HepG2 (cell line): ENCODE data around the gene TMEM267. TPM values are rescaled to one million over a fixed set of nuclear protein-coding genes. Genes with fewer than 3 reads are reported as not detected.
"Not testable (repeated sequence)": the region's sequence is repeated elsewhere in the genome, so short reads cannot be mapped to it uniquely, and the experiment has no call there.

ENCODE experiments used
- ATAC-seq: fragments of 200-7000 bp; cut with Tn5 transposase; 3 replicates; pipeline ENCODE4 v1.9.1; 2020; ENCODE audit warnings: mild to moderate bottlenecking, moderate library complexity
- BruUV-seq: library from RNA; stranded (reverse); fragments of 400-500 nt; replicated peaks from 2 replicates; lab custom pipeline; 2021; lab: Mats Ljungman, UMichigan
- CTCF ChIA-PET: fragments of 300-600 bp; formaldehyde crosslinking; extraction: SDS; loops from one replicate; lab custom pipeline; 2021; ENCODE audit warnings: low total read pairs, inconsistent platforms, low intra/inter-chr PET ratio; lab: Yijun Ruan, JAX
- POLR2A ChIA-PET: fragments of 350-600 bp; sonication (Branson Sonifier 250); formaldehyde crosslinking; loops from one replicate; lab custom pipeline; 2020; ENCODE audit warnings: antibody characterized with exemption, inconsistent platforms; lab: Yijun Ruan, JAX
- DNase-seq: peaks from one replicate; pipeline ENCODE4 v3.0.0-alpha.2; 2015; ENCODE audit warnings: low spot score
- FAIRE-seq: peaks from 3 replicates; lab custom pipeline; 2011; peaks lifted over from hg19 to GRCh38; lab: Jason Lieb, UNC
- H2AFZ ChIP-seq: one replicate; pipeline ENCODE4 v1.6.1; 2011; ENCODE audit warnings: low read length, inconsistent platforms
- H3K27ac ChIP-seq: fragments of 300-600 bp; 3 replicates; pipeline ENCODE4 v1.8.0; 2011; ENCODE audit warnings: mixed run types, mild to moderate bottlenecking, mixed read lengths, low read length, inconsistent platforms; ENCODE audit not compliant: insufficient read depth; ENCODE audit errors: extremely low read length
- H3K27me3 ChIP-seq, 2 experiments: fragments of 200-600 bp in 1 of 2; 2 replicates in 1 of 2; 3 replicates in 1 of 2; pipeline versions ENCODE4 v1.6.0 to v1.8.0; 2011; ENCODE audit warnings: low read length in 2 of 2, mild to moderate bottlenecking in 2 of 2, moderate library complexity in 2 of 2, inconsistent platforms in 1 of 2; ENCODE audit not compliant: insufficient read depth in 2 of 2, control insufficient read depth in 1 of 2
- H3K36me3 ChIP-seq, 2 experiments: fragments of 200-600 bp in 1 of 2; replicated peaks in 1 of 2; 2 replicates in 1 of 2; 3 replicates in 1 of 2; pipeline versions ENCODE4 v1.5.1 to v1.8.0; 2011; ENCODE audit warnings: low read length in 2 of 2, inconsistent platforms in 1 of 2; ENCODE audit not compliant: insufficient read depth in 2 of 2, control insufficient read depth in 1 of 2
- H3K4me1 ChIP-seq: 2 replicates; pipeline ENCODE4 v1.5.1; 2012; ENCODE audit warnings: low read length, inconsistent platforms; ENCODE audit not compliant: insufficient read depth
- H3K4me2 ChIP-seq: 2 replicates; pipeline ENCODE4 v1.6.0; 2011; ENCODE audit warnings: low read depth, low read length, inconsistent platforms
- H3K4me3 ChIP-seq, 3 experiments: fragments of 200-600 bp in 1 of 3; sonication (generic), shearing (Covaris generic) in 1 of 3; replicated peaks in 1 of 3; 2 replicates each; pipeline ENCODE4 v1.5.1; 2011 to 2016; ENCODE audit warnings: low read length in 3 of 3, inconsistent platforms in 2 of 3, low read depth in 2 of 3, mild to moderate bottlenecking in 2 of 3, control low read depth in 1 of 3, mixed read lengths in 1 of 3; ENCODE audit not compliant: insufficient read depth in 1 of 3
- H3K79me2 ChIP-seq: one replicate; pipeline ENCODE4 v1.6.1; 2011; ENCODE audit warnings: low read length, inconsistent platforms; ENCODE audit not compliant: insufficient read depth
- H3K9ac ChIP-seq: 2 replicates; pipeline ENCODE4 v1.6.0; 2011; ENCODE audit warnings: mild to moderate bottlenecking, low read depth, low read length, inconsistent platforms; ENCODE audit not compliant: insufficient read depth
- H3K9me3 ChIP-seq: 2 replicates; pipeline ENCODE4 v1.5.1; 2012; ENCODE audit warnings: mild to moderate bottlenecking, low read length
- H4K20me1 ChIP-seq: 2 replicates; pipeline ENCODE4 v1.6.0; 2011; ENCODE audit warnings: inconsistent platforms, mild to moderate bottlenecking, low read length, moderate library complexity; ENCODE audit not compliant: insufficient read depth
- EEA1 ChIP-seq: sonication (generic); formaldehyde crosslinking; IDR thresholded peaks from 2 replicates; pipeline ENCODE4 v1.5.1; 2020; ENCODE audit warnings: mild to moderate bottlenecking, missing genetic modification reagents, borderline replicate concordance
- FOSL2 ChIP-seq: sonication (generic); formaldehyde crosslinking; IDR thresholded peaks from 2 replicates; pipeline ENCODE4 v1.4.0; 2020; ENCODE audit warnings: missing genetic modification reagents
- SP5 ChIP-seq: IDR thresholded peaks from 2 replicates; pipeline ENCODE4 v1.6.1; 2016; ENCODE audit warnings: low read depth, borderline replicate concordance
- WGBS: methylation state at CpG from one replicate; pipeline ENCODE4 v1.1.6; 2017; ENCODE audit warnings: low lambda C conversion rate; 5-methylcytosine and 5-hydroxymethylcytosine counted together
- in situ Hi-C: cut with HindIII; loops from 2 replicates; pipeline ENCODE4 v1.10.0; 2017; ENCODE audit warnings: low pct_unique_long_range_greater_than_20kb; ENCODE audit not compliant: extremely low pct_ligation_motif_present
- intact Hi-C: fragments of 100-400 bp; cut with micrococcal nuclease; formaldehyde crosslinking; loops from one replicate; pipeline ENCODE4 v1.10.0; 2022; ENCODE audit not compliant: unreplicated experiment
- polyA plus RNA-seq, 8 experiments: library from polyadenylated mRNA; depleted of rRNA in 3 of 8; stranded (reverse) in 7 of 8; unstranded in 1 of 8; fragments of >200 nt; fragmentation: Illumina TruSeq in 4 of 8; extraction: Trizol in 4 of 8; gene quantifications; 2 replicates each; pipeline versions ENCODE4 v1.2.1 to v1.2.3, GENCODE V29; 2011 to 2016; ENCODE audit warnings: low read depth in 4 of 8, missing spikeins in 1 of 8, mixed read lengths in 1 of 8; ENCODE audit not compliant: insufficient read depth in 1 of 8
- total RNA-seq, 5 experiments: library from RNA; depleted of rRNA; stranded (reverse); fragments of >200 nt; fragmentation: Illumina TruSeq; extraction: Trizol; gene quantifications; 2 replicates each; pipeline ENCODE4 v1.2.3, GENCODE V29; 2016; ENCODE audit warnings: low read depth in 1 of 5
- TF ChIP-seq, protein P1 (sequence below): sonication (generic); formaldehyde crosslinking; IDR thresholded peaks from 2 replicates; pipeline ENCODE4 v1.9.0; 2021; ENCODE audit warnings: mild to moderate bottlenecking, missing genetic modification reagents
- TF ChIP-seq, protein P2 (sequence below): IDR thresholded peaks from 2 replicates; pipeline ENCODE4 v1.6.1; 2016; ENCODE audit warnings: missing compliant biosample characterization, missing genetic modification reagents, borderline replicate concordance

Gene TMEM267
- total and polyA plus RNA-seq, 2 of the 13 experiments (the other 11 are each of a cell fraction or from before 2014, with no cell fraction given): 8.9 to 12.6 TPM

DNA sequence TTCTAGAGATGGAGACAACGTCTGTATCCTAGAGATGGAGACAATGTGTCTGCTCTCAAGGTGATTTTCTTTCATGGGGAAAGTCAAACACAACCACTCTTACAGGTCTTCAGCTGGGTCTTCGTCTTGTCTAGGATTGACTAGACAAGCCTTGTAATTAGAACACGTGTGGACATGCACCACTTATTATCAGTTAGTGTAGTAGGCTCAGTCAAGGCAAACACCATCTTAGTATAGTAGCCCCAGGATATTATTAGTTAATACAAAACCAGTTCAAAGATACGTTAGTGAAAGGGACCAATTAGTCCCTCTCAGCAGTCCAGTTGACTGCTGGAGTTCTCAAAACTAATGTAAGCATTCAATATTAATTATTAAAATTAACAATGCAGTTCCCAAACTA is 56.4 kb downstream of the TMEM267 start (continued):
- TF ChIP-seq, protein P1, sequence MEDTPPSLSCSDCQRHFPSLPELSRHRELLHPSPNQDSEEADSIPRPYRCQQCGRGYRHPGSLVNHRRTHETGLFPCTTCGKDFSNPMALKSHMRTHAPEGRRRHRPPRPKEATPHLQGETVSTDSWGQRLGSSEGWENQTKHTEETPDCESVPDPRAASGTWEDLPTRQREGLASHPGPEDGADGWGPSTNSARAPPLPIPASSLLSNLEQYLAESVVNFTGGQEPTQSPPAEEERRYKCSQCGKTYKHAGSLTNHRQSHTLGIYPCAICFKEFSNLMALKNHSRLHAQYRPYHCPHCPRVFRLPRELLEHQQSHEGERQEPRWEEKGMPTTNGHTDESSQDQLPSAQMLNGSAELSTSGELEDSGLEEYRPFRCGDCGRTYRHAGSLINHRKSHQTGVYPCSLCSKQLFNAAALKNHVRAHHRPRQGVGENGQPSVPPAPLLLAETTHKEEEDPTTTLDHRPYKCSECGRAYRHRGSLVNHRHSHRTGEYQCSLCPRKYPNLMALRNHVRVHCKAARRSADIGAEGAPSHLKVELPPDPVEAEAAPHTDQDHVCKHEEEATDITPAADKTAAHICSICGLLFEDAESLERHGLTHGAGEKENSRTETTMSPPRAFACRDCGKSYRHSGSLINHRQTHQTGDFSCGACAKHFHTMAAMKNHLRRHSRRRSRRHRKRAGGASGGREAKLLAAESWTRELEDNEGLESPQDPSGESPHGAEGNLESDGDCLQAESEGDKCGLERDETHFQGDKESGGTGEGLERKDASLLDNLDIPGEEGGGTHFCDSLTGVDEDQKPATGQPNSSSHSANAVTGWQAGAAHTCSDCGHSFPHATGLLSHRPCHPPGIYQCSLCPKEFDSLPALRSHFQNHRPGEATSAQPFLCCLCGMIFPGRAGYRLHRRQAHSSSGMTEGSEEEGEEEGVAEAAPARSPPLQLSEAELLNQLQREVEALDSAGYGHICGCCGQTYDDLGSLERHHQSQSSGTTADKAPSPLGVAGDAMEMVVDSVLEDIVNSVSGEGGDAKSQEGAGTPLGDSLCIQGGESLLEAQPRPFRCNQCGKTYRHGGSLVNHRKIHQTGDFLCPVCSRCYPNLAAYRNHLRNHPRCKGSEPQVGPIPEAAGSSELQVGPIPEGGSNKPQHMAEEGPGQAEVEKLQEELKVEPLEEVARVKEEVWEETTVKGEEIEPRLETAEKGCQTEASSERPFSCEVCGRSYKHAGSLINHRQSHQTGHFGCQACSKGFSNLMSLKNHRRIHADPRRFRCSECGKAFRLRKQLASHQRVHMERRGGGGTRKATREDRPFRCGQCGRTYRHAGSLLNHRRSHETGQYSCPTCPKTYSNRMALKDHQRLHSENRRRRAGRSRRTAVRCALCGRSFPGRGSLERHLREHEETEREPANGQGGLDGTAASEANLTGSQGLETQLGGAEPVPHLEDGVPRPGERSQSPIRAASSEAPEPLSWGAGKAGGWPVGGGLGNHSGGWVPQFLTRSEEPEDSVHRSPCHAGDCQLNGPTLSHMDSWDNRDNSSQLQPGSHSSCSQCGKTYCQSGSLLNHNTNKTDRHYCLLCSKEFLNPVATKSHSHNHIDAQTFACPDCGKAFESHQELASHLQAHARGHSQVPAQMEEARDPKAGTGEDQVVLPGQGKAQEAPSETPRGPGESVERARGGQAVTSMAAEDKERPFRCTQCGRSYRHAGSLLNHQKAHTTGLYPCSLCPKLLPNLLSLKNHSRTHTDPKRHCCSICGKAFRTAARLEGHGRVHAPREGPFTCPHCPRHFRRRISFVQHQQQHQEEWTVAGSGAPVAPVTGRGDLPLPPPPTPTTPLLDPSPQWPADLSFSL: no peak
- no peak for TF ChIP-seq EEA1 (CRISPR knock-in tag)

DNA sequence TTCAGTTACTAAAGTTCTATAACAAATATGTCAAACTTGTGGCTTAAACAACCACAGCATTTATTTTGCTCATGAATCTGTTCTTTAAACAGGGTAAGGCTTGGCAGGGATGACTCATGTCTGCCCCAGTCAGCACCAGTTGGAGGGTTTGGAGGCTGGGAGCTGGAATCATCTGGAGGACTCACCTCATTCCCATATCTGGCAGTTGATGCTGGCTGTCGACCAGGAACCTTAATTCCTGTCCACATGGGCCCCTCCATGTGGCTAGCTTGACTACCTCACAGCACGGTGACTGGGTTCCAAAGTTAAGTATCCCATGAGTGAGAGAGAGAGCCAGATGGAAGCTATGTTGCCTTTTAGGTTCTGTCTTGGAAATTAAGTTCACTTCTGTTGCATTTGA is 57.7 kb downstream of the TMEM267 start:
- H4K20me1 ChIP-seq: no peaks in the 10 kb centered on the region
- CTCF ChIA-PET: no interaction called here
- in situ Hi-C loops (no loop called here), intact Hi-C loops (no loop called here)
- WGBS: 47% methylated on average over 2 of the region's 2 CpGs
- no peak overlapping the region for H3K4me3 ChIP-seq
- H3K27ac ChIP-seq: no peak overlapping the region
- no peak for DNase-seq
- TF ChIP-seq, protein P2, sequence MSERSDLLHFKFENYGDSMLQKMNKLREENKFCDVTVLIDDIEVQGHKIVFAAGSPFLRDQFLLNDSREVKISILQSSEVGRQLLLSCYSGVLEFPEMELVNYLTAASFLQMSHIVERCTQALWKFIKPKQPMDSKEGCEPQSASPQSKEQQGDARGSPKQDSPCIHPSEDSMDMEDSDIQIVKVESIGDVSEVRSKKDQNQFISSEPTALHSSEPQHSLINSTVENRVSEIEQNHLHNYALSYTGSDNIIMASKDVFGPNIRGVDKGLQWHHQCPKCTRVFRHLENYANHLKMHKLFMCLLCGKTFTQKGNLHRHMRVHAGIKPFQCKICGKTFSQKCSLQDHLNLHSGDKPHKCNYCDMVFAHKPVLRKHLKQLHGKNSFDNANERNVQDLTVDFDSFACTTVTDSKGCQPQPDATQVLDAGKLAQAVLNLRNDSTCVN (CRISPR knock-in tag): peak; percentile 29; the same call in 1 of the 2 replicates
- no peak for TF ChIP-seq SP5 (CRISPR knock-in tag)
- TF ChIP-seq FOSL2 (CRISPR knock-in tag): peak; percentile 77
- H3K9ac ChIP-seq: no peak overlapping the region
- no peak; the same call in 2 of the 3 replicates for ATAC-seq
- H3K79me2 ChIP-seq: no peaks in the 10 kb centered on the region
- no TSS peak for BruUV-seq
- no peaks in the 10 kb centered on the region for H3K9me3 ChIP-seq
- peaks cover 63% of the 10 kb centered on the region for H3K4me1 ChIP-seq
- H3K36me3 ChIP-seq: no peaks in the 10 kb centered on the region
- no peak for FAIRE-seq
- H2AFZ ChIP-seq: no peak overlapping the region
- POLR2A ChIA-PET: interaction anchor here (0.9 to 2.6 kb wide), 2 partner anchors 23 to 58 kb away, joined by 3 to 12 read pairs; partner anchors contain the start of gene TMEM267
- H3K27me3 ChIP-seq: no peaks in the 10 kb centered on the region
- H3K4me2 ChIP-seq: no peak overlapping the region

GRCh38 chr5:43423086-43423485 is 60.6 kb downstream of the TMEM267 start:
- H3K9me3 ChIP-seq, BruUV-seq, H3K79me2 ChIP-seq, H3K4me2 ChIP-seq, ATAC-seq, H3K9ac ChIP-seq, H2AFZ ChIP-seq, H3K27ac ChIP-seq, intact Hi-C loops, H4K20me1 ChIP-seq, DNase-seq, H3K27me3 ChIP-seq, H3K36me3 ChIP-seq, FAIRE-seq, H3K4me3 ChIP-seq, POLR2A ChIA-PET, CTCF ChIA-PET, in situ Hi-C loops: not testable (repeated sequence)
- peaks cover 46% of the 10 kb centered on the region for H3K4me1 ChIP-seq
- 35% methylated on average over 6 of the region's 6 CpGs for WGBS
